H1 (cell line): ENCODE measurements around the gene RAD51B. TPM values are rescaled to one million over a fixed set of nuclear protein-coding genes. Genes with fewer than 3 reads are reported as not detected.

Source experiments
- CTCF ChIA-PET: fragments of 300-600 bp; sonication (Branson Sonifier 250); formaldehyde crosslinking; loops from one replicate; lab custom pipeline; 2021; ENCODE audit not compliant: partially characterized antibody; lab: Charles Lee
- POLR2A ChIA-PET: fragments of 300-600 bp; sonication (Branson Sonifier 250); formaldehyde crosslinking; loops from one replicate; lab custom pipeline; 2021; ENCODE audit warnings: inconsistent platforms; ENCODE audit not compliant: partially characterized antibody; lab: Charles Lee
- DNase-seq, 2 experiments: peaks; one replicate each; pipeline versions ENCODE4 v3.0.0 to v3.0.0-alpha.2; 2010 to 2022; ENCODE audit warnings: low spot score in 2 of 2, low read depth in 1 of 2, mixed read lengths in 1 of 2
- FAIRE-seq: peaks from 2 replicates; lab custom pipeline; 2011; peaks lifted over from hg19 to GRCh38; lab: Jason Lieb, UNC
- H2AFZ ChIP-seq: 2 replicates; pipeline ENCODE4 v1.8.1; 2012; ENCODE audit warnings: low read length, inconsistent platforms
- H2AK5ac ChIP-seq: 2 replicates; pipeline ENCODE4 v1.6.1; 2013; ENCODE audit warnings: low read depth, low read length
- H2BK120ac ChIP-seq: replicated peaks from 2 replicates; pipeline ENCODE3; 2013; ENCODE audit warnings: low read depth, low read length, inconsistent platforms
- H2BK12ac ChIP-seq: 2 replicates; pipeline ENCODE4 v1.6.1; 2013; ENCODE audit warnings: low read depth, low read length
- H2BK15ac ChIP-seq: 2 replicates; pipeline ENCODE4 v1.6.1; 2013; ENCODE audit warnings: low read length
- H2BK20ac ChIP-seq: 2 replicates; pipeline ENCODE4 v1.6.1; 2013; ENCODE audit warnings: low read length
- H2BK5ac ChIP-seq: 2 replicates; pipeline ENCODE4 v1.6.1; 2013; ENCODE audit warnings: low read depth, low read length
- H3K14ac ChIP-seq: 2 replicates; pipeline ENCODE4 v1.6.1; 2013; ENCODE audit warnings: inconsistent platforms; ENCODE audit not compliant: insufficient read length
- H3K18ac ChIP-seq: 2 replicates; pipeline ENCODE4 v1.6.1; 2013; ENCODE audit warnings: low read length; ENCODE audit errors: extremely low read depth
- H3K23ac ChIP-seq: 2 replicates; pipeline ENCODE4 v1.6.1; 2013; ENCODE audit warnings: inconsistent platforms; ENCODE audit not compliant: insufficient read length
- H3K23me2 ChIP-seq: 2 replicates; pipeline ENCODE4 v1.6.1; 2013; ENCODE audit warnings: low read depth, low read length
- H3K27ac ChIP-seq: 2 replicates; pipeline ENCODE4 v1.6.1; 2011; ENCODE audit warnings: low read depth, low read length, inconsistent platforms
- H3K27me3 ChIP-seq, 4 experiments: replicated peaks in 1 of 4; 1 replicate in 1 of 4; 2 replicates in 3 of 4; pipeline versions ENCODE4 v1.6.1 to v1.8.1; 2011 to 2013; ENCODE audit warnings: low read length in 3 of 4, mild to moderate bottlenecking in 3 of 4, inconsistent platforms in 2 of 4, mixed read lengths in 2 of 4, moderate library complexity in 1 of 4; ENCODE audit not compliant: control insufficient read depth in 3 of 4, insufficient read depth in 3 of 4; ENCODE audit errors: extremely low read depth in 1 of 4
- H3K36me3 ChIP-seq, 4 experiments: 2 replicates each; pipeline versions ENCODE4 v1.6.1 to v1.8.1; 2011 to 2013; ENCODE audit warnings: mild to moderate bottlenecking in 4 of 4, low read length in 3 of 4, moderate library complexity in 2 of 4, control low read depth in 1 of 4, inconsistent platforms in 1 of 4; ENCODE audit not compliant: insufficient read depth in 4 of 4, control insufficient read depth in 2 of 4
- H3K4ac ChIP-seq: replicated peaks from 2 replicates; pipeline ENCODE3; 2013; ENCODE audit warnings: low read length, low read depth, mixed read lengths, inconsistent platforms; ENCODE audit not compliant: insufficient read length
- H3K4me1 ChIP-seq, 4 experiments: replicated peaks in 1 of 4; 1 replicate in 1 of 4; 2 replicates in 3 of 4; pipeline versions ENCODE4 v1.6.1 to v1.8.1; 2011 to 2013; ENCODE audit warnings: low read length in 3 of 4, inconsistent platforms in 2 of 4, mixed read lengths in 1 of 4; ENCODE audit not compliant: insufficient read depth in 4 of 4, control insufficient read depth in 3 of 4
- H3K4me2 ChIP-seq, 2 experiments: 2 replicates each; pipeline versions ENCODE4 v1.6.1 to v1.8.1; 2011 to 2013; ENCODE audit warnings: low read depth in 2 of 2, low read length in 2 of 2, control low read depth in 1 of 2, inconsistent platforms in 1 of 2, mild to moderate bottlenecking in 1 of 2; ENCODE audit not compliant: insufficient read depth in 1 of 2
- H3K4me3 ChIP-seq, 4 experiments: fragments of 200-600, 300-600 bp in 1 of 4; sonication (generic), shearing (Covaris generic), sonication (Bioruptor Twin) in 1 of 4; 2 replicates each; pipeline versions ENCODE4 v1.5.1 to v1.8.1; 2011 to 2016; ENCODE audit warnings: low read length in 4 of 4, low read depth in 3 of 4, control low read depth in 2 of 4, inconsistent platforms in 2 of 4, mild to moderate bottlenecking in 2 of 4, mixed read lengths in 1 of 4, moderate library complexity in 1 of 4; ENCODE audit not compliant: insufficient read depth in 2 of 4; ENCODE audit errors: extremely low read depth in 1 of 4
- H3K56ac ChIP-seq: replicated peaks from 2 replicates; pipeline ENCODE3; 2013; ENCODE audit warnings: low read depth, mild to moderate bottlenecking, mixed read lengths, low read length, inconsistent platforms; ENCODE audit not compliant: insufficient read length
- H3K79me1 ChIP-seq: 2 replicates; pipeline ENCODE4 v1.6.1; 2013; ENCODE audit warnings: low read depth, low read length, control low read depth
- H3K79me2 ChIP-seq, 2 experiments: 2 replicates each; pipeline versions ENCODE4 v1.6.1 to v1.8.1; 2012 to 2013; ENCODE audit warnings: low read length in 2 of 2, mild to moderate bottlenecking in 2 of 2, inconsistent platforms in 1 of 2; ENCODE audit not compliant: insufficient read depth in 2 of 2, control insufficient read depth in 1 of 2
- H3K9ac ChIP-seq, 4 experiments: replicated peaks in 1 of 4; 1 replicate in 1 of 4; 2 replicates in 3 of 4; pipeline versions ENCODE4 v1.6.1 to v1.8.1; 2011 to 2013; ENCODE audit warnings: low read depth in 3 of 4, low read length in 3 of 4, control low read depth in 2 of 4, mild to moderate bottlenecking in 2 of 4, moderate library complexity in 2 of 4, inconsistent platforms in 1 of 4; ENCODE audit errors: extremely low read depth in 1 of 4
- H3K9me3 ChIP-seq, 2 experiments: 2 replicates each; pipeline versions ENCODE4 v1.6.1 to v1.8.1; 2012 to 2013; ENCODE audit warnings: mild to moderate bottlenecking in 2 of 2, moderate library complexity in 2 of 2, control low read depth in 1 of 2, inconsistent platforms in 1 of 2, low read depth in 1 of 2, low read length in 1 of 2, mixed read lengths in 1 of 2; ENCODE audit not compliant: insufficient read depth in 2 of 2
- H4K20me1 ChIP-seq, 2 experiments: replicated peaks in 1 of 2; 2 replicates each; pipeline versions ENCODE3 to v1.8.1; 2011 to 2013; ENCODE audit warnings: inconsistent platforms in 2 of 2, low read length in 2 of 2, mild to moderate bottlenecking in 1 of 2; ENCODE audit not compliant: insufficient read depth in 2 of 2, control insufficient read depth in 1 of 2
- H4K5ac ChIP-seq: 2 replicates; pipeline ENCODE4 v1.6.1; 2013; ENCODE audit warnings: low read length, low read depth, mixed read lengths, inconsistent platforms; ENCODE audit not compliant: insufficient read length
- H4K8ac ChIP-seq: 2 replicates; pipeline ENCODE4 v1.8.0; 2013; ENCODE audit warnings: mild to moderate bottlenecking, moderate library complexity, low read length, inconsistent platforms; ENCODE audit not compliant: insufficient read depth; ENCODE audit errors: extremely low read depth
- H4K91ac ChIP-seq: replicated peaks from 2 replicates; pipeline ENCODE3; 2013; ENCODE audit warnings: low read length, mixed read lengths, inconsistent platforms; ENCODE audit not compliant: insufficient read length
- BACH1 ChIP-seq: IDR thresholded peaks from 2 replicates; pipeline ENCODE4 v1.6.1; 2012; ENCODE audit warnings: low read length, improper control_type of control experiment
- EGR1 ChIP-seq: IDR thresholded peaks from 2 replicates; pipeline ENCODE4 v1.6.1; 2011; ENCODE audit warnings: low read depth, low read length, borderline replicate concordance
- HDAC2 ChIP-seq, 2 experiments: fragments of 300-600 bp in 1 of 2; sonication (generic) in 1 of 2; IDR thresholded peaks; 2 replicates each; pipeline ENCODE4 v1.6.1; 2011 to 2012; ENCODE audit warnings: low read depth in 2 of 2, low read length in 2 of 2, mild to moderate bottlenecking in 2 of 2, moderate library complexity in 2 of 2, borderline replicate concordance in 1 of 2, inconsistent platforms in 1 of 2
- polyA plus RNA-seq, 7 experiments: library from polyadenylated mRNA; depleted of rRNA in 3 of 7; stranded (reverse) in 5 of 7; unstranded in 2 of 7; fragments of >200 nt in 5 of 7; fragments of 200-250 nt in 2 of 7; gene quantifications; 1 replicate in 5 of 7; 2 replicates in 1 of 7; 4 replicates in 1 of 7; pipeline versions ENCODE4 v1.2.1 to v1.2.3, GENCODE V29; 2011 to 2013; ENCODE audit warnings: missing spikeins in 2 of 7, mixed read lengths in 2 of 7
- total RNA-seq: library from RNA; stranded (reverse); fragmentation: NEBNext Ultra II Directional; extraction: Animal tissue kit (Norgen Biotek cat#: 25700); gene quantifications from 2 replicates; pipeline ENCODE4 v1.2.1, GENCODE V29; 2021

Gene RAD51B
- total and polyA plus RNA-seq, 2 of the 8 experiments (the other 6 are each of a cell fraction or from before 2014, with no cell fraction given) = 3.9 to 14.9 TPM

DNA sequence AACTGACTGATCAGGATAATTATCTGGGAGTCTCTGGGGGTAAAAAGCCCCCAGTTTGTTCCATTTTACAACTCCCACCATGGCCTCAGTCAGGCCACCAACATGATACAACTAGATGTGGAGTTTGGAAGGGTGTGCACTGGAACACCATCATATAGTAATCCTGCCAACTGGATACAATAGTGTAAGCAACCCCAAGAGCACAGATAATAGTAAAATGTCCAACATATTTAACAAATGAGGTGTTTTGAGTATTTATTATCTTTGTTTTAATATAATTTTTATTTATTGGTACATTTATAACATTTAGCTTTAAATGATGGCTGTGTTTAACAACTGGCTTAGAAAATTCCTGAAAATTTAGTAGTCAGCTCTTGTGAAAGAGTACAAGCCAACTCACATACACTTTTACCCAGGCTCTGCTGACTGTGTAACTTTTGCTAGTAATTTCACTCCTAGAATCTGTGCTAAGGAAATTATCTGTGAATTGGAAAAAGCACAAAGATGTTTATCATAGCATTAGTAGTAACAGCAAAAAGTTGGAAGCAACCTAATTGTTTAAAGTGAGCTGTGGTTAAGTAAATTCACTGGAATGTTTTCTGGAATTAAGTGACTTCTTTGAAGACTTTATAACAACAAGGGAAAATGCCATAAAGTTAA is 196.8 kb downstream of the RAD51B start:
- no peak overlapping the region for H3K9ac ChIP-seq
- H2BK120ac ChIP-seq = no peak overlapping the region
- H3K4me3 ChIP-seq = no peak overlapping the region
- POLR2A ChIA-PET = no interaction called here
- no peak overlapping the region for H2BK15ac ChIP-seq
- H3K79me2 ChIP-seq = no peaks in the 10 kb centered on the region
- no peaks in the 10 kb centered on the region for H3K27me3 ChIP-seq
- no peak overlapping the region for H3K27ac ChIP-seq
- 0 out of 4 replicates have a peak, but pooled peaks cover 0 to 4% of the 10 kb centered on the region in 2 experiments for H3K9me3 ChIP-seq
- H3K4me2 ChIP-seq = no peak overlapping the region
- no peak overlapping the region for H2AFZ ChIP-seq
- no peak overlapping the region for H2BK5ac ChIP-seq
- H4K20me1 ChIP-seq = no peaks in the 10 kb centered on the region
- no peak overlapping the region for H4K5ac ChIP-seq
- CTCF ChIA-PET = interaction anchor here (0.6 kb wide), 1 partner anchor 18 kb away, joined by 3 read pairs; no protein-coding TSS in a partner anchor
- H3K79me1 ChIP-seq = no peaks in the 10 kb centered on the region
- no peak overlapping the region for H4K91ac ChIP-seq
- DNase-seq (no peak), FAIRE-seq (no peak)
- H3K23ac ChIP-seq = no peak overlapping the region
- no peak overlapping the region for H2AK5ac ChIP-seq
- H3K4me1 ChIP-seq = peaks cover 0 to 3% (median 1%) of the 10 kb centered on the region in 4 experiments; a peak in 2 of 7 replicates
- no peak overlapping the region for H3K56ac ChIP-seq
- no peaks in the 10 kb centered on the region for H3K23me2 ChIP-seq
- H2BK20ac ChIP-seq = no peak overlapping the region
- no peak overlapping the region for H3K14ac ChIP-seq
- H2BK12ac ChIP-seq = no peak overlapping the region
- no peak overlapping the region for H4K8ac ChIP-seq
- no peak overlapping the region for H3K18ac ChIP-seq
- no peak for TF ChIP-seq BACH1
- no peak for TF ChIP-seq EGR1
- no peak for TF ChIP-seq HDAC2 (IDR thresholded peaks at IDR 0.05; ENCODE audit: borderline replicate concordance in 1 of 2, low read depth in 2 of 2, low read length in 2 of 2)
- peaks cover 0 to 3% (median 0%) of the 10 kb centered on the region in 4 experiments; a peak in 1 of 8 replicates for H3K36me3 ChIP-seq
- H3K4ac ChIP-seq = no peak overlapping the region
